HTR-8/SVneo (cell line): ENCODE results near the gene SEMA4A.

Source experiments
- DNase-seq: peaks from one replicate; pipeline ENCODE4 v3.0.0; 2011; ENCODE audit warnings: low spot score, mixed read lengths; ENCODE audit not compliant: insufficient read length
- FAIRE-seq: peaks from 2 replicates; lab custom pipeline; 2011; peaks lifted over from hg19 to GRCh38; lab: Jason Lieb, UNC

SEMA4A gene

GRCh38 chr1:156221986-156222692, 68.8 kb downstream of the SEMA4A start:
- DNase-seq (no peak), FAIRE-seq (no peak)

DNA sequence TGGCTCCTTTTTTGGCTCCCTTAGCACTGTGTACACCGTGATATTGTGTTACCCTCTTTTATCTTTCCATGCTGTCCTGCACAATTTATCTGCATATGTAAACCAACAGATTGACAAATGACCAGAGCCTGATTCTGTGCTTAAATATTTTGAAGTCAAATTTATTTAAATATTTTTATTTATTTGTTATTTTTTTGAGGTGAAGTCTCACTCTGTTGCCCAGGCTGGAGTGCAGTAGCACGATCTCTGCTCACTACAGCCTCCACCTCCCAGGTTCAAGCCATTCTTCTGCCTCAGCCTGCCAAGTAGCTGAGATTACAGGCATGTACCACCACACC, 72.3 kb downstream of the SEMA4A start:
- FAIRE-seq (no peak), DNase-seq (no peak)

- FAIRE-seq: no peak
- no peak for DNase-seq
Observed at GRCh38 chr1:156226116-156226538, 72.7 kb downstream of the SEMA4A start.

DNA sequence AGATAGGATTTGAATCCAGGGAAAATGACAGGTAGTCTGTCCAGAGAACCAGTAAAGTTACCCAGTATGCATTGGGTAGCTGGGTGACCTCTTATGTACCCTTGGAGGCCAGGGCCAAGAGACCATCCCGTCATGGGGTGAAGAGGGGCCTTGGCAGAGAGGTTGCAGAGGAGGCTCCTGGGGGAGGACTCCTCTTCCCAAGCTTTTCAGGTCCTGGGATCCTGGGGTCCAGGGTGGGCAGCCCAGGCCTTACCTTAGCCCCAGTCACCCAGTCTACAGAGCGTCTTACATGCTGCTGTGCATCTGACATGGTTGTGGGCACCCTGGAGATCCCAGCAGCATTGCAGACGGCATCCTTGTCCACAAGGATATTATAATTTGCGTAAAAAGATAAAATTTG, 73.4 kb downstream of the SEMA4A start:
- FAIRE-seq: no peak
- no peak for DNase-seq
